HepG2 (cell line): Measurements from ENCODE around the gene RUNX2. TPM values are rescaled to one million over a fixed set of nuclear protein-coding genes. Genes with fewer than 3 reads are reported as not detected.
A peak's percentile ranks its signal among the peaks of the same experiment; 100 is the strongest.

Source experiments
- ATF7-NPFF ChIP-seq: sonication (generic); formaldehyde crosslinking; IDR thresholded peaks from 2 replicates; pipeline ENCODE4 v1.8.1; 2023; ENCODE audit warnings: mild to moderate bottlenecking, low read depth, missing genetic modification reagents, moderate library complexity
- CENPX ChIP-seq: sonication (generic); formaldehyde crosslinking; IDR thresholded peaks from 2 replicates; pipeline ENCODE4 v1.9.0; 2021; ENCODE audit warnings: mild to moderate bottlenecking, missing genetic modification reagents, moderate library complexity
- SMAD3 ChIP-seq: sonication (generic); formaldehyde crosslinking; IDR thresholded peaks from 2 replicates; pipeline ENCODE4 v1.4.0; 2020; ENCODE audit warnings: missing genetic modification reagents
- SP4 ChIP-seq: sonication (generic); formaldehyde crosslinking; IDR thresholded peaks from 2 replicates; pipeline ENCODE4 v1.8.1; 2023; ENCODE audit warnings: mild to moderate bottlenecking, missing genetic modification reagents
- SUZ12 ChIP-seq: fragments of 150-350 bp; IDR thresholded peaks from 2 replicates; pipeline ENCODE4 v1.6.1; 2014; ENCODE audit warnings: low read depth, low read length
- THAP9 ChIP-seq: sonication (generic); formaldehyde crosslinking; IDR thresholded peaks from 2 replicates; pipeline ENCODE4; 2020; ENCODE audit warnings: missing genetic modification reagents, mild to moderate bottlenecking, borderline replicate concordance
- YEATS4 ChIP-seq: sonication (generic); formaldehyde crosslinking; IDR thresholded peaks from 2 replicates; pipeline ENCODE4 v1.4.0; 2020; ENCODE audit warnings: missing genetic modification reagents, borderline replicate concordance
- ZBTB7B ChIP-seq: sonication (generic); formaldehyde crosslinking; IDR thresholded peaks from 2 replicates; pipeline ENCODE4 v1.4.0; 2020; ENCODE audit warnings: missing genetic modification reagents
- ZNF292 ChIP-seq: sonication (generic); formaldehyde crosslinking; IDR thresholded peaks from 2 replicates; pipeline ENCODE4 v1.8.1; 2022; ENCODE audit warnings: mild to moderate bottlenecking, low read depth, missing genetic modification reagents, borderline replicate concordance
- ZNF326 ChIP-seq: sonication (generic); formaldehyde crosslinking; IDR thresholded peaks from 2 replicates; pipeline ENCODE4 v1.4.0; 2020; ENCODE audit warnings: missing genetic modification reagents, borderline replicate concordance
- ZNF33B ChIP-seq: sonication (generic); formaldehyde crosslinking; IDR thresholded peaks from 2 replicates; pipeline ENCODE4 v1.5.1; 2020; ENCODE audit warnings: mild to moderate bottlenecking, missing genetic modification reagents
- ZNF589 ChIP-seq: sonication (generic); formaldehyde crosslinking; conservative IDR thresholded peaks from 2 replicates; pipeline ENCODE4 v1.8.0; 2022; ENCODE audit warnings: mild to moderate bottlenecking, moderate library complexity, missing genetic modification reagents
- ZNF691 ChIP-seq: sonication (generic); formaldehyde crosslinking; IDR thresholded peaks from 2 replicates; pipeline ENCODE4 v1.4.0; 2020; ENCODE audit warnings: missing genetic modification reagents, low read depth, mild to moderate bottlenecking, borderline replicate concordance
- ZNF703 ChIP-seq: sonication (generic); formaldehyde crosslinking; IDR thresholded peaks from 2 replicates; pipeline ENCODE4 v1.5.1; 2020; ENCODE audit warnings: missing genetic modification reagents, mild to moderate bottlenecking, moderate library complexity, borderline replicate concordance
- ZNF773 ChIP-seq: sonication (generic); formaldehyde crosslinking; IDR thresholded peaks from 2 replicates; pipeline ENCODE4 v1.4.0; 2020; ENCODE audit warnings: missing genetic modification reagents, borderline replicate concordance
- polyA plus RNA-seq, 8 experiments: library from polyadenylated mRNA; depleted of rRNA in 3 of 8; stranded (reverse) in 7 of 8; unstranded in 1 of 8; fragments of >200 nt; fragmentation: Illumina TruSeq in 4 of 8; extraction: Trizol in 4 of 8; gene quantifications; 2 replicates each; pipeline versions ENCODE4 v1.2.1 to v1.2.3, GENCODE V29; 2011 to 2016; ENCODE audit warnings: low read depth in 4 of 8, missing spikeins in 1 of 8, mixed read lengths in 1 of 8; ENCODE audit not compliant: insufficient read depth in 1 of 8
- total RNA-seq, 5 experiments: library from RNA; depleted of rRNA; stranded (reverse); fragments of >200 nt; fragmentation: Illumina TruSeq; extraction: Trizol; gene quantifications; 2 replicates each; pipeline ENCODE4 v1.2.3, GENCODE V29; 2016; ENCODE audit warnings: low read depth in 1 of 5
- TF ChIP-seq, protein P1 (sequence below): IDR thresholded peaks from 2 replicates; pipeline ENCODE4 v1.4.0; 2020; ENCODE audit warnings: mild to moderate bottlenecking, missing genetic modification reagents
- TF ChIP-seq, protein P2 (sequence below): sonication (generic); formaldehyde crosslinking; IDR thresholded peaks from 2 replicates; pipeline ENCODE4 v1.5.1; 2020; ENCODE audit warnings: missing genetic modification reagents, mild to moderate bottlenecking, borderline replicate concordance
- TF ChIP-seq, protein P3 (sequence below): sonication (generic); formaldehyde crosslinking; IDR thresholded peaks from 2 replicates; pipeline ENCODE4 v1.8.0; 2022; ENCODE audit warnings: mild to moderate bottlenecking, missing genetic modification reagents, moderate library complexity

Gene RUNX2
- total and polyA plus RNA-seq, 2 of the 13 experiments (the other 11 are each of a cell fraction or from before 2014, with no cell fraction given): not detected

GRCh38 chr6:45445749-45446549, 117.8 kb downstream of the RUNX2 start (continued):
- TF ChIP-seq ZNF326 (CRISPR knock-in tag): no peak
- TF ChIP-seq, protein P1, sequence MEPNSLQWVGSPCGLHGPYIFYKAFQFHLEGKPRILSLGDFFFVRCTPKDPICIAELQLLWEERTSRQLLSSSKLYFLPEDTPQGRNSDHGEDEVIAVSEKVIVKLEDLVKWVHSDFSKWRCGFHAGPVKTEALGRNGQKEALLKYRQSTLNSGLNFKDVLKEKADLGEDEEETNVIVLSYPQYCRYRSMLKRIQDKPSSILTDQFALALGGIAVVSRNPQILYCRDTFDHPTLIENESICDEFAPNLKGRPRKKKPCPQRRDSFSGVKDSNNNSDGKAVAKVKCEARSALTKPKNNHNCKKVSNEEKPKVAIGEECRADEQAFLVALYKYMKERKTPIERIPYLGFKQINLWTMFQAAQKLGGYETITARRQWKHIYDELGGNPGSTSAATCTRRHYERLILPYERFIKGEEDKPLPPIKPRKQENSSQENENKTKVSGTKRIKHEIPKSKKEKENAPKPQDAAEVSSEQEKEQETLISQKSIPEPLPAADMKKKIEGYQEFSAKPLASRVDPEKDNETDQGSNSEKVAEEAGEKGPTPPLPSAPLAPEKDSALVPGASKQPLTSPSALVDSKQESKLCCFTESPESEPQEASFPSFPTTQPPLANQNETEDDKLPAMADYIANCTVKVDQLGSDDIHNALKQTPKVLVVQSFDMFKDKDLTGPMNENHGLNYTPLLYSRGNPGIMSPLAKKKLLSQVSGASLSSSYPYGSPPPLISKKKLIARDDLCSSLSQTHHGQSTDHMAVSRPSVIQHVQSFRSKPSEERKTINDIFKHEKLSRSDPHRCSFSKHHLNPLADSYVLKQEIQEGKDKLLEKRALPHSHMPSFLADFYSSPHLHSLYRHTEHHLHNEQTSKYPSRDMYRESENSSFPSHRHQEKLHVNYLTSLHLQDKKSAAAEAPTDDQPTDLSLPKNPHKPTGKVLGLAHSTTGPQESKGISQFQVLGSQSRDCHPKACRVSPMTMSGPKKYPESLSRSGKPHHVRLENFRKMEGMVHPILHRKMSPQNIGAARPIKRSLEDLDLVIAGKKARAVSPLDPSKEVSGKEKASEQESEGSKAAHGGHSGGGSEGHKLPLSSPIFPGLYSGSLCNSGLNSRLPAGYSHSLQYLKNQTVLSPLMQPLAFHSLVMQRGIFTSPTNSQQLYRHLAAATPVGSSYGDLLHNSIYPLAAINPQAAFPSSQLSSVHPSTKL (CRISPR knock-in tag): peak; percentile 100
- TF ChIP-seq SMAD3: peak; percentile 99
- no peak for TF ChIP-seq ZNF773 (CRISPR knock-in tag)
- peak; percentile 95 for TF ChIP-seq ZNF292 (CRISPR knock-in tag)
- no peak for TF ChIP-seq SUZ12
- TF ChIP-seq YEATS4: peak; percentile 80
- peak; percentile 84; the same call in 1 of the 2 replicates for TF ChIP-seq ZNF691 (CRISPR knock-in tag)
- no peak for TF ChIP-seq ZBTB7B
- TF ChIP-seq ATF7-NPFF (CRISPR knock-in tag): no peak
- TF ChIP-seq CENPX (CRISPR knock-in tag): no peak
- no peak for TF ChIP-seq ZNF33B
- TF ChIP-seq ZNF589 (CRISPR knock-in tag): peak; percentile 61; the same call in 1 of the 2 replicates
- TF ChIP-seq, protein P2, sequence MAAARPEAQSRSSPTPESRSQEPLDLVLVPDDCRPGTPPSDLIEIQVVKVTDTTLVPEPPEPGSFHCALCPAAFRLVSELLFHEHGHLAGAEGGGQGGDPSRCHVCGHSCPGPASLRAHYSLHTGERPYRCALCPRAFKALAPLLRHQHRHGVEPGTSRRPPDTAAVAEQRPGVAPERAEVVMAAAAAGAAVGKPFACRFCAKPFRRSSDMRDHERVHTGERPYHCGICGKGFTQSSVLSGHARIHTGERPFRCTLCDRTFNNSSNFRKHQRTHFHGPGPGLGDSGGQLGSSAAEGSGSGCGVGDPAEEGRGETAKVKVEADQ (CRISPR knock-in tag): no peak
- TF ChIP-seq THAP9 (CRISPR knock-in tag): no peak
- TF ChIP-seq SP4 (CRISPR knock-in tag): peak; percentile 61
- TF ChIP-seq, protein P3, sequence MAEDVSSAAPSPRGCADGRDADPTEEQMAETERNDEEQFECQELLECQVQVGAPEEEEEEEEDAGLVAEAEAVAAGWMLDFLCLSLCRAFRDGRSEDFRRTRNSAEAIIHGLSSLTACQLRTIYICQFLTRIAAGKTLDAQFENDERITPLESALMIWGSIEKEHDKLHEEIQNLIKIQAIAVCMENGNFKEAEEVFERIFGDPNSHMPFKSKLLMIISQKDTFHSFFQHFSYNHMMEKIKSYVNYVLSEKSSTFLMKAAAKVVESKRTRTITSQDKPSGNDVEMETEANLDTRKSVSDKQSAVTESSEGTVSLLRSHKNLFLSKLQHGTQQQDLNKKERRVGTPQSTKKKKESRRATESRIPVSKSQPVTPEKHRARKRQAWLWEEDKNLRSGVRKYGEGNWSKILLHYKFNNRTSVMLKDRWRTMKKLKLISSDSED: no peak
- no peak for TF ChIP-seq ZNF703 (CRISPR knock-in tag)
